WI38 (cell line): ENCODE results near the gene RPL12.
A peak's percentile ranks its signal among the peaks of the same experiment; 100 is the strongest.

Source experiments
- H3K4me3 ChIP-seq: 2 replicates; pipeline ENCODE4 v1.5.1; 2011; ENCODE audit warnings: low read depth, mild to moderate bottlenecking, control low read depth, low read length
- CTCF ChIP-seq: IDR thresholded peaks from 2 replicates; pipeline ENCODE4 v1.5.1; 2012; ENCODE audit warnings: low read depth, mild to moderate bottlenecking, control low read depth, low read length

The RPL12 gene

GRCh38 chr9:127402401-127403090 lies 48.7 kb downstream of the RPL12 start:
- TF ChIP-seq CTCF = no peak
- H3K4me3 ChIP-seq = no peak overlapping the region

GRCh38 chr9:127399736-127400269 lies 51.4 kb downstream of the RPL12 start:
- no peak for TF ChIP-seq CTCF
- H3K4me3 ChIP-seq = no peak overlapping the region

GRCh38 chr9:127398715-127399400 lies 52.3 kb downstream of the RPL12 start:
- H3K4me3 ChIP-seq = no peak overlapping the region
- TF ChIP-seq CTCF = no peak

- TF ChIP-seq CTCF = no peak
Measured at GRCh38 chr9:127398275-127398647, 52.9 kb downstream of the RPL12 start.

More at GRCh38 chr9:127398275-127398647, 52.9 kb downstream of the RPL12 start:
- H3K4me3 ChIP-seq = peak overlapping the region; percentile 66
